OCI-LY7 (cell line): ENCODE results near the gene ARHGEF40. TPM values are rescaled to one million over a fixed set of nuclear protein-coding genes. Genes with fewer than 3 reads are reported as not detected.

Experiments
- BruUV-seq: library from RNA; stranded (reverse); fragments of 400-500 nt; replicated peaks from 2 replicates; lab custom pipeline; 2021; lab: Mats Ljungman, UMichigan
- CTCF ChIA-PET: fragments of 300-600 bp; sonication (Branson Sonifier 250); formaldehyde crosslinking; loops from one replicate; lab custom pipeline; 2022; ENCODE audit warnings: antibody characterized with exemption; ENCODE audit not compliant: unreplicated experiment; lab: Charles Lee
- POLR2A ChIA-PET: fragments of 300-600 bp; sonication (Branson Sonifier 250); formaldehyde crosslinking; loops from one replicate; lab custom pipeline; 2022; ENCODE audit warnings: antibody characterized with exemption; lab: Charles Lee
- DNase-seq: peaks from one replicate; pipeline ENCODE4 v3.0.0-alpha.2; 2015; ENCODE audit warnings: low spot score
- H2AFZ ChIP-seq: fragments of 200-600 bp; sonication (generic), shearing (Covaris generic); 2 replicates; pipeline ENCODE4 v1.6.1; 2014; ENCODE audit warnings: mild to moderate bottlenecking, antibody characterized with exemption, low read length, moderate library complexity
- H3K27ac ChIP-seq: fragments of 200-600 bp; sonication (generic); 2 replicates; pipeline ENCODE4 v1.5.1; 2014; ENCODE audit warnings: mixed run types, low read depth, mild to moderate bottlenecking, moderate library complexity, low read length, inconsistent platforms; ENCODE audit not compliant: poor library complexity, severe bottlenecking
- H3K36me3 ChIP-seq: fragments of 200-600 bp; sonication (generic); 2 replicates; pipeline ENCODE4 v1.6.1; 2014; ENCODE audit warnings: mild to moderate bottlenecking, antibody characterized with exemption, low read length, moderate library complexity, mixed read lengths; ENCODE audit not compliant: insufficient read depth
- H3K4me1 ChIP-seq: fragments of 200-600 bp; sonication (generic); 2 replicates; pipeline ENCODE4 v1.5.1; 2014; ENCODE audit warnings: mild to moderate bottlenecking, low read length; ENCODE audit not compliant: insufficient read depth, poor library complexity, severe bottlenecking
- H3K4me2 ChIP-seq: fragments of 200-600 bp; sonication (generic); 2 replicates; pipeline ENCODE4 v1.6.1; 2014; ENCODE audit warnings: mild to moderate bottlenecking, low read length
- H3K4me3 ChIP-seq: fragments of 200-600 bp; sonication (generic); 2 replicates; pipeline ENCODE4 v1.5.1; 2014; ENCODE audit warnings: mild to moderate bottlenecking, low read depth, low read length; ENCODE audit not compliant: poor library complexity, severe bottlenecking
- H3K79me2 ChIP-seq: fragments of 200-600 bp; sonication (generic); 2 replicates; pipeline ENCODE4 v1.6.1; 2016; ENCODE audit warnings: low read depth, mild to moderate bottlenecking, low read length, moderate library complexity, mixed read lengths; ENCODE audit not compliant: insufficient read depth
- H3K9me2 ChIP-seq: fragments of 200-600 bp; sonication (generic); 2 replicates; pipeline ENCODE4 v1.6.1; 2016; ENCODE audit warnings: mild to moderate bottlenecking, low read length, mixed read lengths; ENCODE audit not compliant: insufficient read depth
- H3K9me3 ChIP-seq: fragments of 200-600 bp; sonication (generic); 2 replicates; pipeline ENCODE4 v1.6.1; 2014; ENCODE audit warnings: mild to moderate bottlenecking, mixed run types, low read length, mixed read lengths
- H4K20me1 ChIP-seq: fragments of 200-600 bp; sonication (generic); 2 replicates; pipeline ENCODE4 v1.6.1; 2014; ENCODE audit warnings: mild to moderate bottlenecking, antibody characterized with exemption, low read length, moderate library complexity, mixed read lengths; ENCODE audit not compliant: insufficient read depth
- CTCF ChIP-seq: fragments of 200-600 bp; sonication (generic); conservative IDR thresholded peaks from 2 replicates; pipeline ENCODE4 v1.5.1; 2014; ENCODE audit warnings: mild to moderate bottlenecking, antibody characterized with exemption, low read length, moderate library complexity, mixed read lengths
- EZH2phosphoT487 ChIP-seq: fragments of 200-600 bp; sonication (generic); IDR thresholded peaks from 2 replicates; pipeline ENCODE4 v1.6.1; 2018; ENCODE audit warnings: low read depth, borderline replicate concordance, mild to moderate bottlenecking, mixed run types, antibody characterized with exemption, low read length, moderate library complexity, mixed read lengths
- intact Hi-C: fragments of 100-400 bp; cut with micrococcal nuclease; formaldehyde crosslinking; loops from one replicate; pipeline ENCODE4 v1.10.0; 2022; ENCODE audit not compliant: unreplicated experiment
- total RNA-seq, 2 experiments: library from RNA; depleted of rRNA in 1 of 2; stranded (reverse); fragments of >200 nt in 1 of 2; shearing (Covaris generic) in 1 of 2; gene quantifications; 2 replicates each; pipeline ENCODE4 v1.2.3, GENCODE V29; 2014 to 2022

The ARHGEF40 gene
- total RNA-seq, 2 experiments from 2014 or later = 1.3 to 2.0 TPM

DNA sequence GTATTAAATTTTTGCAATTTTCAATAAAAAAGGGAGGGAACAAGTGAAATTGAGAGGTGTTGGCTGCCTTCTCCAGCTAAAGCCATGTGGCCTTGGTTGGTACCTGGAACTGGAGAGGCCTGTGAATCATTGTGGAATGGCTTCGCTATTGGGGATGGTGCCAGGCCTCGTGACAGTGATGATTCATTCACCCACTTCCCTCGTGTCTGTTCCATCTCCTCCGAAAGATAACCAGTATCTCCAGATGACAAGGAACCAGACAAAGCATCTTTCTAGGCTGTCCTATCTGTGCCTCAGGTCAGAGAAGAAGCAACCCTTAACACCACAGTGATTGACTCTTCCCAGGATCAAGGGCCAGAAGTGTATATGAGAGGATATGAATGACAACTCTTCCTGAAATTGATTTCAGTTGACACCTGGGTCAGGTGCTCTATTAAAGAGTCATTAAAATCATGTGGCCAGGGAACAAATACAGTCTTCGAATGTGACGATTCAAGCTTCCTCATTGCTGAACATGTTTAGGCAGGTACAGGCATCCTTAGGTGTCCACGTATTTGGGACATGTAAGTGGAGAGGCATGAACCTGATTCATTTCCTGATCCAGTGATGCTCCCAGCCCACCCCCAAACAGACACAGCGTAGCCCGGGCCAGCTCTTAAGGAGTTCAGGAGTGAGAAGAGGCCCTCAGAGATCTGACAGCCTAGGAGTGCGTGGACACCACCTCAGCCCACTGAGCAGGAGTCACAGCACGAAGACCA is 28.2 kb upstream of the ARHGEF40 start, which contains the start of gene RNASE7:
TSS of gene RNASE7 (plus strand) at position 687 of the 758 bp plus-strand sequence. CDS start 631 bp downstream, outside the sequence.
- POLR2A ChIA-PET = interaction anchor here (0.5 to 0.7 kb wide), 2 partner anchors 27 to 521 kb away, joined by 3 read pairs; no protein-coding TSS in a partner anchor
- Histone ChIP-seq H3K4me2 (no peak within 1 kb of the TSS), H3K79me2 (no peaks in the 10 kb centered on the region), H2AFZ (no peak within 1 kb of the TSS), H3K4me1 (no peaks in the 10 kb centered on the region), H3K36me3 (no peaks in the 10 kb centered on the region), H3K27ac (no peak within 1 kb of the TSS), H4K20me1 (no peaks in the 10 kb centered on the region), H3K9me2 (no peaks in the 10 kb centered on the region), H3K9me3 (no peaks in the 10 kb centered on the region), H3K4me3 (no peak within 1 kb of the TSS)
- CTCF ChIA-PET = no interaction called here
- DNase-seq = no peak
- BruUV-seq = no TSS peak
- intact Hi-C loops = loop anchor here (2.0 kb wide), 2 partner anchors 27 to 71 kb away; no protein-coding TSS in a partner anchor
- no peak for TF ChIP-seq CTCF
- TF ChIP-seq EZH2phosphoT487 = no peak

DNA sequence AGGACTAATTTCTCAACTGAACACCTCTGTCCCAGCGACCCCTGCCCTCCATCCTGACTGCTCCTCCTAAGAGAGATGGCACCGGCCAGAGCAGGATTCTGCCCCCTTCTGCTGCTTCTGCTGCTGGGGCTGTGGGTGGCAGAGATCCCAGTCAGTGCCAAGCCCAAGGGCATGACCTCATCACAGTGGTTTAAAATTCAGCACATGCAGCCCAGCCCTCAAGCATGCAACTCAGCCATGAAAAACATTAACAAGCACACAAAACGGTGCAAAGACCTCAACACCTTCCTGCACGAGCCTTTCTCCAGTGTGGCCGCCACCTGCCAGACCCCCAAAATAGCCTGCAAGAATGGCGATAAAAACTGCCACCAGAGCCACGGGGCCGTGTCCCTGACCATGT is 27.2 kb upstream of the ARHGEF40 start:
- intact Hi-C loops = no loop called here
- CTCF ChIA-PET = no interaction called here
- no peaks in the 10 kb centered on the region for H3K9me3 ChIP-seq
- DNase-seq = no peak
- H3K79me2 ChIP-seq = no peaks in the 10 kb centered on the region
- H3K27ac ChIP-seq = no peak overlapping the region
- no peak overlapping the region for H3K4me2 ChIP-seq
- TF ChIP-seq EZH2phosphoT487 = no peak
- TF ChIP-seq CTCF = no peak
- H4K20me1 ChIP-seq = no peaks in the 10 kb centered on the region
- no peaks in the 10 kb centered on the region for H3K9me2 ChIP-seq
- H3K4me3 ChIP-seq = no peak overlapping the region
- BruUV-seq = no TSS peak
- H3K4me1 ChIP-seq = no peaks in the 10 kb centered on the region
- POLR2A ChIA-PET = interaction anchor here (0.5 to 0.8 kb wide), 2 partner anchors 11 to 523 kb away, joined by 3 to 4 read pairs; no protein-coding TSS in a partner anchor
- H2AFZ ChIP-seq = no peak overlapping the region
- H3K36me3 ChIP-seq = no peaks in the 10 kb centered on the region
